Islet of Langerhans (tissue), 1 donor: ENCODE measurements around the gene CFAP53.

Experiments
- FAIRE-seq: peaks from one replicate; lab custom pipeline; 2011; peaks lifted over from hg19 to GRCh38; lab: Jason Lieb, UNC

The CFAP53 gene

GRCh38 chr18:50287441-50288347 is 21.4 kb upstream of the CFAP53 start, which contains the start of gene CXXC1:
Gene CXXC1, minus strand, starts transcription at chr18:50287692. Its CDS starts 103 bp downstream, at chr18:50287589.
- peak; percentile 99 for FAIRE-seq

GRCh38 chr18:50287028-50287440 is 20.7 kb upstream of the CFAP53 start:
- no peak for FAIRE-seq

- FAIRE-seq = no peak
Observed at GRCh38 chr18:50286391-50287027, 20.2 kb upstream of the CFAP53 start.

GRCh38 chr18:50285631-50286321 is 19.5 kb upstream of the CFAP53 start:
- FAIRE-seq = no peak

- FAIRE-seq = no peak
Observed at GRCh38 chr18:50285071-50285470, 18.8 kb upstream of the CFAP53 start.

GRCh38 chr18:50284255-50284885 is 18.1 kb upstream of the CFAP53 start:
- FAIRE-seq = no peak

- FAIRE-seq = no peak
Observed at GRCh38 chr18:50283469-50284209, 17.3 kb upstream of the CFAP53 start.

- no peak for FAIRE-seq
Observed at GRCh38 chr18:50282521-50283335, 16.4 kb upstream of the CFAP53 start.

- FAIRE-seq = no peak
Observed at GRCh38 chr18:50281972-50282520, 15.8 kb upstream of the CFAP53 start.

- FAIRE-seq = no peak
Observed at GRCh38 chr18:50281295-50281971, 15.1 kb upstream of the CFAP53 start, which contains the start of gene MBD1. Gene MBD1, minus strand, starts transcription at chr18:50281523. Its CDS starts 1,531 bp downstream, at chr18:50279992.

- no peak for FAIRE-seq
Observed at GRCh38 chr18:50280707-50281294, 14.5 kb upstream of the CFAP53 start.

- no peak for FAIRE-seq
Observed at GRCh38 chr18:50279752-50280151, 13.5 kb upstream of the CFAP53 start.

GRCh38 chr18:50277942-50278341 is 11.6 kb upstream of the CFAP53 start:
- FAIRE-seq = no peak

GRCh38 chr18:50276452-50276851 is 10.2 kb upstream of the CFAP53 start:
- no peak for FAIRE-seq

GRCh38 chr18:50275503-50276036 is 9.3 kb upstream of the CFAP53 start:
- FAIRE-seq = no peak

- FAIRE-seq = no peak
Observed at GRCh38 chr18:50274941-50275340, 8.6 kb upstream of the CFAP53 start.

- no peak for FAIRE-seq
Observed at GRCh38 chr18:50274044-50274442, 7.7 kb upstream of the CFAP53 start.

GRCh38 chr18:50273203-50274043 is 7.1 kb upstream of the CFAP53 start:
- no peak for FAIRE-seq
